COLO668 (cell line): ENCODE measurements around the gene SEC22A.

Source experiments
- DNase-seq: peaks from one replicate; lab custom pipeline; 2025; ENCODE audit not compliant: unreplicated experiment; lab: John Stamatoyannopoulos, UW

Gene SEC22A

GRCh38 chr3:123286308-123287023 lies 84.7 kb downstream of the SEC22A start:
- DNase-seq, result peak; percentile 7

- no peak for DNase-seq
These were observed 85.6 kb downstream of the SEC22A start for GRCh38 chr3:123287051-123287961.

- DNase-seq, result no peak
These were observed 86.2 kb downstream of the SEC22A start for GRCh38 chr3:123287962-123288302.

- DNase-seq, result no peak
These were observed 87.8 kb downstream of the SEC22A start for GRCh38 chr3:123289391-123290106.

GRCh38 chr3:123290107-123290930 lies 88.6 kb downstream of the SEC22A start:
- no peak for DNase-seq

GRCh38 chr3:123290962-123291361 lies 89.2 kb downstream of the SEC22A start:
- DNase-seq, result no peak

- DNase-seq, result no peak
These were observed 89.7 kb downstream of the SEC22A start for GRCh38 chr3:123291404-123291803.

- no peak for DNase-seq
These were observed 90.9 kb downstream of the SEC22A start for GRCh38 chr3:123292321-123293310.

GRCh38 chr3:123294296-123294938 lies 92.7 kb downstream of the SEC22A start:
- DNase-seq, result no peak

GRCh38 chr3:123295171-123295900 lies 93.6 kb downstream of the SEC22A start:
- DNase-seq, result no peak

GRCh38 chr3:123295901-123296250 lies 94.1 kb downstream of the SEC22A start:
- no peak for DNase-seq

GRCh38 chr3:123296261-123296660 lies 94.5 kb downstream of the SEC22A start:
- no peak for DNase-seq

GRCh38 chr3:123296836-123297626 lies 95.3 kb downstream of the SEC22A start:
- DNase-seq, result no peak

GRCh38 chr3:123297627-123297899 lies 95.8 kb downstream of the SEC22A start:
- DNase-seq, result no peak

- DNase-seq, result no peak
These were observed 97.2 kb downstream of the SEC22A start for GRCh38 chr3:123298903-123299302.

- DNase-seq, result no peak
These were observed 97.8 kb downstream of the SEC22A start for GRCh38 chr3:123299581-123299980.

- no peak for DNase-seq
These were observed 98.3 kb downstream of the SEC22A start for GRCh38 chr3:123300056-123300455.

GRCh38 chr3:123300583-123300982 lies 98.8 kb downstream of the SEC22A start:
- DNase-seq, result no peak
